Spinal cord (tissue), 10 donors: Measurements from ENCODE around the gene ZNF580. TPM values are rescaled to one million over a fixed set of nuclear protein-coding genes. Genes with fewer than 3 reads are reported as not detected.

Experiments used
- DNase-seq, 6 donors: peaks; one replicate each; pipeline versions ENCODE4 v3.0.0 to v3.0.0-alpha.2; 2013 to 2015; ENCODE audit warnings: low spot score in 6 of 6, low read depth in 4 of 6
- H3K27ac ChIP-seq: one replicate; pipeline ENCODE4 v1.5.1; 2013; ENCODE audit warnings: low read depth, low read length, control low read depth
- H3K27me3 ChIP-seq: one replicate; pipeline ENCODE4 v1.6.1; 2013; ENCODE audit warnings: low read length; ENCODE audit not compliant: control insufficient read depth, insufficient read depth
- H3K36me3 ChIP-seq: one replicate; pipeline ENCODE4 v1.6.1; 2013; ENCODE audit warnings: low read length; ENCODE audit not compliant: control insufficient read depth, insufficient read depth
- H3K4me1 ChIP-seq: one replicate; pipeline ENCODE4 v1.6.1; 2013; ENCODE audit warnings: low read length; ENCODE audit not compliant: control insufficient read depth, insufficient read depth
- H3K4me3 ChIP-seq: one replicate; pipeline ENCODE4 v1.5.1; 2013; ENCODE audit warnings: low read depth, low read length, control low read depth
- H3K9me3 ChIP-seq: one replicate; pipeline ENCODE4 v1.6.1; 2013; ENCODE audit warnings: low read length; ENCODE audit not compliant: control insufficient read depth, insufficient read depth
- WGBS: methylation state at CpG from one replicate; pipeline ENCODE4 v1.1.5; 2013; ENCODE audit warnings: missing lambda C conversion rate; ENCODE audit not compliant: insufficient coverage; 5-methylcytosine and 5-hydroxymethylcytosine counted together
- polyA plus RNA-seq, 2 donors: library from polyadenylated mRNA; unstranded; fragments of 120-200 nt; gene quantifications; one replicate each; pipeline ENCODE4 v1.2.1, GENCODE V29; 2013; ENCODE audit not compliant: insufficient read length in 2 of 2
- total RNA-seq, 2 donors: library from RNA; depleted of rRNA in 1 of 2; stranded (reverse); fragments of 120-200 nt in 1 of 2; fragments of >200 nt in 1 of 2; gene quantifications; one replicate each; pipeline versions ENCODE4 v1.2.3 to v1.2.4, GENCODE V29; 2013 to 2014
- donor health status: healthy.

Gene ZNF580
- total and polyA plus RNA-seq, 4 donors: 3.5 to 71.7 (median 38.7) TPM

DNA sequence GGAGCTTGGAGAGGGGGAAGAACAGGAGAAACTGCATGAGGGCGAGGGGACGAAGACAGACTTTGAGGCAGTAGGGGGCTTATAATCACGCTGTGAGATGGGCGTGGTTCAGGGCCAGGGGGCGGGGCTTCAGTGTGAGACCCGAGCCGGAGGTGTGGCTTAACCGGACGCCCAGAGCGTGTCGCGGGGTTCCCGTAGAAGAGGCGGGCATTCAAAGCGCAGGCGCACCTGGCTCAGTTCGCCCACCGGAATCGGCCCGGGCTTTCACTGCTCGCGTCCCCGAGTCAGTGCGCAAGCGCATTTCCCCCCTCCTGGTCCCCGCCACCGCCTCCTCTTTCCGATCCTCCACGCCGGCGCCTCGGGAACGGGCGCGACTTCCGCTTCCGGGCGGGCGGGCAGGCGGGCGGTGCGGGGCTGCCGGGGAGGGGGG lies 35.6 kb upstream of the ZNF580 start:
- Histone ChIP-seq H3K27me3 (no peaks in the 10 kb centered on the region), H3K36me3 (peaks cover 22% of the 10 kb centered on the region), H3K27ac (peak overlapping the region; percentile 98), H3K4me1 (peaks cover 34% of the 10 kb centered on the region), H3K9me3 (no peaks in the 10 kb centered on the region), H3K4me3 (peak overlapping the region; percentile 56)
- peak; percentile 89 to 99 (median 96) for DNase-seq
- under 1% methylated on average over 21 of the region's 43 CpGs for WGBS

DNA sequence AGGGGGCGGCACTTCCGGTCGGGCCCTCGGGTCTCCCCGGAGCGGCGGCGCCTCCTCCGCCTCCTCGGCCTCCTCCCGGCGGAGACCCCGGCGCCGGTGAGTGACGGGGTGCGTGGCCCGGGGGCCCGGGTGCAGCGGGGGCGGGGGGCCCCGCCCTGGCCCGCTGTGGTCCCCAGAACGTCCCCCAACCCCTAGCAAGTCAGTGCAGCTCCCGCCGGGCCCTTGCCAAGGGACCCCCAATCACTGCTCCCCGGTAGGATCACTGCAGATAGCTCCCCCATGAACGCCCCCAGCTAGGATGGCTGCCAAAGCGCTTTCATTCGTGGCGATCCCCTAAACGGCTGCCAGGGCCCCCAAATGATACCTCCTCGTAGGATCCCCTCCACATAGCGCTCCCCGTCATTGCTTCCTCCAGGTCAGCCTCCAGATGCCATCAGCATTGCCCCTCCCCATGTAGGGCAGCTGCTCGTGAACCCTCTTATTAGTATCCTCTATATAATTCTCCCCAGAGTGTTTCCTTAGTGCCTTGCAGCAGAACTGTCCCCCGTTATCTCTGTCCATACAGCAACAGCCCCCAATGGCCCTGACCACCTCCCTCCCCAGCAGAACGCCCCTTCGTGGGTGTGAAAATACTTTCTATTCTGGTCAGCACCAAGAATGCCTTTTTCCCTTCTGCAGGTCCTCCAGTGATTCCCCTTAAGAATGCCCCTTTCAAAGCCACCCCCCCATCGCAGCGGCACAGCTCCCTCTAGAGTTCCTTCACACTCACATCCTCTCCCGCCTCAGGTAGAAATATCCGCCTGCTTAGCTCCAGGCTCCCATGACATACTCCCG lies 34.9 kb upstream of the ZNF580 start, which contains the start of gene ZNF865:
Gene ZNF865 (plus strand): TSS at position 11 of the 834 bp plus-strand sequence. CDS start 7,972 bp downstream, outside the sequence.
- H3K27ac ChIP-seq: peak within 1 kb of the TSS; percentile 98
- WGBS: 0% methylated on average over 43 of the region's 44 CpGs
- no peaks in the 10 kb centered on the region for H3K9me3 ChIP-seq
- no peaks in the 10 kb centered on the region for H3K27me3 ChIP-seq
- peak in 3 of 6 donors; percentile 54 to 87 (median 85) for DNase-seq
- H3K4me3 ChIP-seq: peak within 1 kb of the TSS; percentile 80
- H3K4me1 ChIP-seq: peaks cover 31% of the 10 kb centered on the region
- H3K36me3 ChIP-seq: peaks cover 26% of the 10 kb centered on the region

DNA sequence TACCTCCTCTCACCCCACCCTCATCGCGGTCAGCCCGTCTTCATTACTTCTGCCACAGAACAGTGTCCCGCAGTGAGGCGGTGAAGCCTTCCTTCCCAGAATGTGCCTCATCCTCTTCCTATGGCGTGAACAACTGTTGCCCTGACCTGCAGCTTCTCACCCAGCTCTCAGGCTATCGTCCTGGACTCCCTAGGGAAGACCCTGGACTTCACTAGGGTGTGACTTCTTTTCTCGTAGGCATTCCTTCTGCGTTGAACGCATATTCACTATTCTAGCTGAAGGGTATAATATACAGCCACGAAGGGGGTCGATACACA lies 34.4 kb upstream of the ZNF580 start:
- Histone ChIP-seq H3K27ac (peak overlapping the region; percentile 93), H3K4me1 (peaks cover 28% of the 10 kb centered on the region), H3K4me3 (peak overlapping the region; percentile 80), H3K9me3 (no peaks in the 10 kb centered on the region), H3K36me3 (peaks cover 26% of the 10 kb centered on the region), H3K27me3 (no peaks in the 10 kb centered on the region)
- no peak for DNase-seq
- 31% methylated on average over 12 of the region's 12 CpGs for WGBS

DNA sequence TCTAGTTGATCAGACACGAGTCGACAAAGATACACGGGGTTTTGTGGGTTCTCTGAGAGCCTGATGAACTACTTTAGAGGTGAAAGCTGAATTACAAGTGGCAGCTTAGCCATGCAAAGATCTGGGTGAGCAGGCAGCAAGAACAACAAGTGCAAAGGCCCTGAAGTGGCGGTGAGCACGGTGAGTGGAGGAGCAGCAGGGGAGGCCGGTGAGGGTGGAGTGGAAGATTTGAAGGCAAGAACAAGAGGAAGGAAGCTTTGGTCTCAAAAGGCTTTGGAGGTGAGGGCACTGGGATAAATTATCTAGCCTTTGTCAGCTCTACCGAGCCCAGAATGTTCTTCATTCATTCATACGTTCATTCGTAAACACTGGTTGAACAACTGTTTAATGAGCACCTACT lies 34.0 kb upstream of the ZNF580 start:
- Histone ChIP-seq H3K4me3 (no peak overlapping the region), H3K4me1 (peaks cover 28% of the 10 kb centered on the region), H3K27ac (no peak overlapping the region), H3K9me3 (no peaks in the 10 kb centered on the region), H3K36me3 (peaks cover 30% of the 10 kb centered on the region), H3K27me3 (no peaks in the 10 kb centered on the region)
- DNase-seq: no peak
- 87% methylated on average over 6 of the region's 9 CpGs for WGBS

DNA sequence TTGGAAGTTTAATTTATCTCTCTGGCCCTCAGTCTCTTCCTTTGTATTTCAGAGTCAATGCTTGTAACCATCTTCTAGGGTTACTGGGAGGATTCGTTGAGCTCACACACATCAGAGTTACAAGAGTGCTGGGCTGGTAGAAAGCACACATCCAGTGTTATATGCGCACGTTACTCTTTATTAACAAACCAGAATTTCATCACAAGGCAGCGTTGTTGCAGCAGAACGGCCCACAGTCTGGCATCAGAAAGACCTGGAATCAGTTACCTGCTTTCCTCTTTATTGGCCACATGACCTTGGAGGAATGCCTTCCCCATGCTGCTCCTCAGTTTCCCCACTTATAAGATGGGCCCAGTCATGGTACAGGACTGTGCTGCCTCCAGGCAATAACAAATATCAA lies 31.5 kb upstream of the ZNF580 start:
- Histone ChIP-seq H3K27ac (no peak overlapping the region), H3K4me3 (no peak overlapping the region), H3K27me3 (no peaks in the 10 kb centered on the region), H3K36me3 (peaks cover 36% of the 10 kb centered on the region), H3K4me1 (peaks cover 22% of the 10 kb centered on the region), H3K9me3 (no peaks in the 10 kb centered on the region)
- no peak for DNase-seq
- 100% methylated on average over 5 of the region's 5 CpGs for WGBS

DNA sequence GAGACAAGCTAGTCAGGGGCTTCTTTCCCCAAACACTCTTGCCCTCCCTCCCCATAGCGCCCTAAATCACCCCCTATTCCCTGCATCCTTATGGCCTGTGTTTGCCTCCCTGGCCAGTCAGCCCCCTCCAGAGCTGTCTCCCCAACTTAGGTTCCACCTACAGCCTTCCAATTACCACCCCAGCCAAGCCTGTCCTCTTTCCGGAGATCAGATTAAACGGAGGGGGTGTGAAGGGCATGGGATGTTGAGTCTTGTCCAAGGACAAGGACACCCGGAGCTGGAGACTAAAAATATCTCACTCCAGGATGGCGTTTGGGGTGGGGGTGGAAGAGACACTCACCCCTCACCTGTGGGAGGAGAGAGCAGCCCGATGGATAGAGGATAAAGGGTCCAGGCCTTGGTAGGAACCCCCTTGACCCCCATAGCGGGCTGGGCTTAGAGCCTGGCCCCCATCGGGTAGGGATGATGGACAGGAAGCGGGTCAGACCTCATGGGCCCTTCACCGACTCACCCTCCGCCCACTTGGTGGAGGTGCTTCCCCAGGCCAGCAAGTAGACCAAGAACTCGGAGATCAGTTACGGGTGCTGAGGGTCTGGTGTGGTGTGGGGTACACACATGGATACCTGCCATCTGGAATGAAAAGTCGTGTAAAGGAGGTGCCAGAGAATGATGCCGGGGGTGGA lies 29.4 kb upstream of the ZNF580 start:
- Histone ChIP-seq H3K4me3 (no peak overlapping the region), H3K9me3 (no peaks in the 10 kb centered on the region), H3K27ac (no peak overlapping the region), H3K4me1 (peaks cover 9% of the 10 kb centered on the region), H3K36me3 (peaks cover 56% of the 10 kb centered on the region), H3K27me3 (no peaks in the 10 kb centered on the region)
- 96% methylated on average over 10 of the region's 15 CpGs for WGBS
- no peak for DNase-seq

DNA sequence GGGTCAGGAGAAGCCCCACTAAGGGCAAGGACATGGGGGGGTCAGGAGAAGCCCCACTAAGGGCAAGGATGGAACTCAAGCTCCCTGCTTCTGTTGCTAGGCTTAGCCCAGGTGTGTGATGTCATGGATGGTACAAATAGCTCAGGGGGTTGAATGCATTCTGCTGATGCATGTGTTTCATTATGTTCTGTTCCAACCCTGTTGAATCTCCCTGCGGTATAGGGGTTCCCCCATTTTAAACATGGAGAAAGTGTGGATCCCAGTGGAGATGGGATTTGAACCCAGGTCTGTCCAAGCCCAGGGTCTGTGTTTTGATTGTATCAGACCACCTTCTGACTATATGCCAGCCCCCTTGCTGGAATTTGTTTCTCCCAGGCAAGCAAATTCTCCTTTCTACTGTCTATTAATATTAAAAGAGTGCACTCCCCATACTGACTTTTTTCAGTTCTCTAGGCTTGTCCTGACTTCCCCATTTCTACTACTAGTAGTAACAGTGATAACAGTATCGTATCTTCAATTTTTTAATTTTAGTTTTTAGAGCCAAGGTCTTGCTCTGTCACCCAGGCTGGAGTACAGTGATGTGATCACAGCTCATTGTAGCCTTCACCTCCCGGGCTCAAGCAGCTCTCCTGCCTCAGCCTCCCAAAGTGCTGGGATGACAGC lies 28.7 kb upstream of the ZNF580 start:
- Histone ChIP-seq H3K36me3 (peaks cover 58% of the 10 kb centered on the region), H3K27ac (no peak overlapping the region), H3K4me1 (peaks cover 3% of the 10 kb centered on the region), H3K4me3 (no peak overlapping the region), H3K9me3 (no peaks in the 10 kb centered on the region), H3K27me3 (no peaks in the 10 kb centered on the region)
- DNase-seq: no peak
- 100% methylated on average over 2 of the region's 3 CpGs for WGBS

DNA sequence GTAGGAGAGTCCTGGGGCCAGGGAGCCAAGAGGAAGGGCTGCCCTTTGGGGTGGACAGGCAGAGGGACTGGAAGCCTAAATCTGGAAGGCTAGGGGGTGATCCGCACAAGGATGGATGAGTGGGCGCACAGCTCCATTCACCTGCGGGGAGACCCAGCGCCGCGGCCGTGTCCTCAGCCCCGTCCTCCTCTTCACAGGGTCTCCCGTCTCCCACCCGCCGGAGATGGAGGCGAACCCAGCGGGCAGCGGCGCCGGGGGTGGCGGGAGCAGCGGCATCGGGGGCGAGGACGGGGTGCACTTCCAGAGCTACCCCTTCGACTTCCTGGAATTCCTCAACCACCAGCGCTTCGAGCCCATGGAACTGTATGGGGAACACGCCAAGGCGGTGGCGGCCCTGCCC lies 27.4 kb upstream of the ZNF580 start:
- no peaks in the 10 kb centered on the region for H3K9me3 ChIP-seq
- no peak overlapping the region for H3K4me3 ChIP-seq
- H3K36me3 ChIP-seq: peaks cover 62% of the 10 kb centered on the region
- H3K27me3 ChIP-seq: no peaks in the 10 kb centered on the region
- no peak for DNase-seq
- no peaks in the 10 kb centered on the region for H3K4me1 ChIP-seq
- 97% methylated on average over 18 of the region's 27 CpGs for WGBS
- no peak overlapping the region for H3K27ac ChIP-seq

DNA sequence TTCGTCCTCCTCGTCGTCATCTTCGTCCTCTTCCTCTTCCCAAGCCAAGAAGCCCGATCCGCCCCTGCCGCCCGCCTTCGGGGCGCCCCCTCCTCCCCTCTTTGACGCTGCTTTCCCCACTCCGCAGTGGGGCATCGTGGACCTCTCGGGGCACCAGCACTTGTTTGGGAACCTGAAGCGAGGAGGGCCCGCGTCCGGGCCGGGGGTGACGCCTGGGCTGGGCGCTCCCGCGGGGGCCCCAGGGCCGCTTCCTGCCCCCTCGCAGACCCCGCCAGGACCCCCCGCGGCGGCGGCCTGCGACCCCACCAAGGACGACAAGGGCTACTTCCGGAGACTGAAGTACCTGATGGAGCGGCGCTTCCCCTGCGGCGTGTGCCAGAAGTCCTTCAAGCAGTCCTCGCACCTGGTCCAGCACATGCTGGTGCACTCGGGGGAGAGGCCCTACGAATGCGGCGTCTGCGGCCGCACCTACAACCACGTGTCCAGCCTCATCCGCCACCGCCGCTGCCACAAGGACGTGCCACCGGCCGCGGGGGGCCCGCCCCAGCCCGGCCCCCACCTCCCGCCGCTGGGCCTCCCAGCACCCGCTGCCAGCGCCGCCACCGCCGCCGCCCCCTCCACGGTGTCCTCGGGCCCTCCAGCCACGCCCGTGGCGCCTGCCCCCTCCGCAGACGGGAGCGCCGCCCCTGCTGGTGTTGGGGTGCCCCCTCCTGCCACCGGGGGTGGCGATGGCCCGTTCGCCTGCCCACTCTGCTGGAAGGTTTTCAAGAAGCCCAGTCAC lies 26.7 kb upstream of the ZNF580 start:
- no peak overlapping the region for H3K4me3 ChIP-seq
- DNase-seq: no peak
- 96% methylated on average over 63 of the region's 75 CpGs for WGBS
- no peaks in the 10 kb centered on the region for H3K27me3 ChIP-seq
- H3K27ac ChIP-seq: no peak overlapping the region
- peaks cover 63% of the 10 kb centered on the region for H3K36me3 ChIP-seq
- H3K9me3 ChIP-seq: no peaks in the 10 kb centered on the region
- no peaks in the 10 kb centered on the region for H3K4me1 ChIP-seq
